HepG2 (cell line): ENCODE results near the gene IFNA2. TPM values are rescaled to one million over a fixed set of nuclear protein-coding genes. Genes with fewer than 3 reads are reported as not detected.
A peak's percentile ranks its signal among the peaks of the same experiment; 100 is the strongest.

ENCODE experiments used
- ADNP ChIP-seq: sonication (generic); formaldehyde crosslinking; IDR thresholded peaks from 2 replicates; pipeline ENCODE4 v1.4.0; 2020; ENCODE audit warnings: missing genetic modification reagents
- ASH2L ChIP-seq: fragments of 300-600, 200-600 bp; sonication (generic); IDR thresholded peaks from 2 replicates; pipeline ENCODE4 v1.7.0; 2017; ENCODE audit warnings: low read depth, mild to moderate bottlenecking, moderate library complexity, mixed read lengths, low read length; ENCODE audit not compliant: insufficient read length
- GTF2F1 ChIP-seq: fragments of 150-350 bp; IDR thresholded peaks from 2 replicates; pipeline ENCODE4 v1.6.1; 2014; ENCODE audit warnings: low read length
- GZF1 ChIP-seq: sonication (generic); formaldehyde crosslinking; IDR thresholded peaks from 2 replicates; pipeline ENCODE4 v1.5.1; 2020; ENCODE audit warnings: mild to moderate bottlenecking, missing genetic modification reagents
- HNRNPL ChIP-seq: fragments of 200-400 bp; formaldehyde crosslinking; IDR thresholded peaks from 2 replicates; pipeline ENCODE4 v1.6.1; 2017; ENCODE audit warnings: mild to moderate bottlenecking, low read depth, low read length
- MLLT10 ChIP-seq: sonication (generic); formaldehyde crosslinking; IDR thresholded peaks from 2 replicates; pipeline ENCODE4 v1.4.0; 2020; ENCODE audit warnings: missing genetic modification reagents
- NCOA1 ChIP-seq: sonication (generic); formaldehyde crosslinking; IDR thresholded peaks from 2 replicates; pipeline ENCODE4 v1.9.0; 2021; ENCODE audit warnings: missing genetic modification reagents
- PHF21A ChIP-seq: sonication (generic); formaldehyde crosslinking; IDR thresholded peaks from 2 replicates; pipeline ENCODE4 v1.5.0; 2020; ENCODE audit warnings: mild to moderate bottlenecking, missing genetic modification reagents
- SALL1 ChIP-seq: sonication (generic); formaldehyde crosslinking; IDR thresholded peaks from 2 replicates; pipeline ENCODE4 v1.8.0; 2022; ENCODE audit warnings: mild to moderate bottlenecking, missing genetic modification reagents
- SP140L ChIP-seq: sonication (generic); formaldehyde crosslinking; IDR thresholded peaks from 2 replicates; pipeline ENCODE4 v1.4.0; 2020; ENCODE audit warnings: missing genetic modification reagents, borderline replicate concordance
- U2AF1 ChIP-seq: fragments of 200-400 bp; formaldehyde crosslinking; optimal IDR thresholded peaks from 2 replicates; pipeline ENCODE3; 2017; ENCODE audit warnings: mild to moderate bottlenecking, low read depth, low read length
- YEATS2 ChIP-seq: sonication (generic); formaldehyde crosslinking; IDR thresholded peaks from 2 replicates; pipeline ENCODE4 v1.4.0; 2020; ENCODE audit warnings: missing genetic modification reagents, borderline replicate concordance
- ZBTB38 ChIP-seq: sonication (generic); formaldehyde crosslinking; IDR thresholded peaks from 2 replicates; pipeline ENCODE4 v1.5.1; 2020; ENCODE audit warnings: mild to moderate bottlenecking, missing genetic modification reagents
- ZNF333 ChIP-seq: sonication (generic); formaldehyde crosslinking; IDR thresholded peaks from 2 replicates; pipeline ENCODE4 v1.4.0; 2020; ENCODE audit warnings: mild to moderate bottlenecking, missing genetic modification reagents, borderline replicate concordance
- ZNF501 ChIP-seq: sonication (generic); formaldehyde crosslinking; IDR thresholded peaks from 2 replicates; pipeline ENCODE4 v1.5.1; 2020; ENCODE audit warnings: mild to moderate bottlenecking, moderate library complexity, missing genetic modification reagents
- ZNF772 ChIP-seq: sonication (generic); formaldehyde crosslinking; IDR thresholded peaks from 2 replicates; pipeline ENCODE4 v1.5.0; 2020; ENCODE audit warnings: mild to moderate bottlenecking, missing genetic modification reagents
- ZNF775 ChIP-seq: sonication (generic); formaldehyde crosslinking; IDR thresholded peaks from 2 replicates; pipeline ENCODE4 v1.4.0; 2020; ENCODE audit warnings: missing genetic modification reagents, mild to moderate bottlenecking, moderate library complexity, borderline replicate concordance
- polyA plus RNA-seq, 8 experiments: library from polyadenylated mRNA; depleted of rRNA in 3 of 8; stranded (reverse) in 7 of 8; unstranded in 1 of 8; fragments of >200 nt; fragmentation: Illumina TruSeq in 4 of 8; extraction: Trizol in 4 of 8; gene quantifications; 2 replicates each; pipeline versions ENCODE4 v1.2.1 to v1.2.3, GENCODE V29; 2011 to 2016; ENCODE audit warnings: low read depth in 4 of 8, missing spikeins in 1 of 8, mixed read lengths in 1 of 8; ENCODE audit not compliant: insufficient read depth in 1 of 8
- total RNA-seq, 5 experiments: library from RNA; depleted of rRNA; stranded (reverse); fragments of >200 nt; fragmentation: Illumina TruSeq; extraction: Trizol; gene quantifications; 2 replicates each; pipeline ENCODE4 v1.2.3, GENCODE V29; 2016; ENCODE audit warnings: low read depth in 1 of 5
- TF ChIP-seq, protein P1 (sequence below): sonication (generic); formaldehyde crosslinking; IDR thresholded peaks from 2 replicates; pipeline ENCODE4 v1.4.0; 2020; ENCODE audit warnings: missing genetic modification reagents
- TF ChIP-seq, protein P2 (sequence below): IDR thresholded peaks from 2 replicates; pipeline ENCODE4 v1.6.1; 2016; ENCODE audit warnings: missing compliant biosample characterization, missing genetic modification reagents, borderline replicate concordance
- TF ChIP-seq, protein P3 (sequence below): sonication (generic); formaldehyde crosslinking; IDR thresholded peaks from 2 replicates; pipeline ENCODE4 v1.8.0; 2022; ENCODE audit warnings: mild to moderate bottlenecking, missing genetic modification reagents, moderate library complexity
- TF ChIP-seq, protein P4 (sequence below), 2 experiments: sonication (generic) in 1 of 2; formaldehyde crosslinking in 1 of 2; IDR thresholded peaks; 2 replicates each; pipeline versions ENCODE4 v1.5.1 to v1.6.1; 2011 to 2020; ENCODE audit warnings: borderline replicate concordance in 1 of 2, low read depth in 1 of 2, low read length in 1 of 2, mild to moderate bottlenecking in 1 of 2, missing genetic modification reagents in 1 of 2, moderate library complexity in 1 of 2

The IFNA2 gene
- total and polyA plus RNA-seq, 2 of the 13 experiments (the other 11 are each of a cell fraction or from before 2014, with no cell fraction given), result not detected

DNA sequence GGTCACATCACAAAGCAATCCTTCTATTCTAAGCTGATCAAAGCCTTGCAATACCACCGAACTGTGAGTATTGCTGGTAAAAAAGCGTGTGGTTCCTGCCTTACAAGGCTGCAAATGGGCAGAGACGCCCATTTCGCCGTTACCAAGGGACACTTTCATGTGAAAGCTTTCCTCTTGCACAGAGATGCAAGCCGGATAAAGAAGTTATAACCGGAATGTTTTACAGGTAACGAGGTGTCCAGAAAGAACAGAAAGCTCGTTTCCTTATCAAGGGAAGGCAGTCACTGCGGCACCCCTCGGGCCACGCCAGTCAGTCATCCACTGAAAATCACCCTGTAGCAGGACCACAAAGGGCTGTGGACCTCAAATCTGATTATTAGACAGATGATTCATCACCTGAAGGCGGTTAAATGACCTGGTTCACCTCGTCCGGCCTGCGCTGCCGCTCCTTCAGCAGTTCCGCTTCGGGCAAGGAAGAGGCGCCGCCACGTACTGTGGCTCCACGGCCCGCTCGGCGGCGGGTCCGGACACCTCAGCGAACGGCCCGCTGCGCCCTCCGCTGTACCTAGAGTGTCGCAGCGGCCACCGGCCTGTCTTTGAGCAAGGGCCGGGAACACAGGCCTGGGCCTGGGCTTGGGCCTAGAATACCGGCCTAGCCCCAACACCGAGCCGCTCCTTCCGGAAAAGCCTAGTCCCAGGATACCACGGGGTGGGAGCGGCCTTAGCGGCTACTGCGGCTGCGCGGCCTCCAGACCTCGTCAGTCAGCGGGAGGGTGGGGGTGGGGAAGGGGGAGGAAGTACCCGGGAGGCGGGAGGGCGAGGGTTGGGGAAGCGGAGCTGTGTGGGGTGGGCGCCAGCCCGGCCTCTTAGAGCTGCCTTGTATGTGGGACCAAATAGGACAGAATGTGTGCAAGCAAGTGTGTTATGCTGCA, 50.2 kb downstream of the IFNA2 start, which contains the start of gene KLHL9 (continued):
- TF ChIP-seq SP140L (CRISPR knock-in tag), result peak; percentile 58; the same call in 1 of the 2 replicates
- peak; percentile 37 for TF ChIP-seq U2AF1
- TF ChIP-seq ZNF772, result peak; percentile 50; the same call in 1 of the 2 replicates
- no peak for TF ChIP-seq ADNP (CRISPR knock-in tag)
- TF ChIP-seq ZBTB38 (CRISPR knock-in tag), result 0 out of 2 replicates have a peak, but pooled peaks have one; percentile 33
- TF ChIP-seq MLLT10 (CRISPR knock-in tag), result no peak
- TF ChIP-seq PHF21A (CRISPR knock-in tag), result peak; percentile 33; the same call in 1 of the 2 replicates
- 0 out of 2 replicates have a peak, but pooled peaks have one; percentile 19 for TF ChIP-seq GTF2F1
- TF ChIP-seq, protein P1, sequence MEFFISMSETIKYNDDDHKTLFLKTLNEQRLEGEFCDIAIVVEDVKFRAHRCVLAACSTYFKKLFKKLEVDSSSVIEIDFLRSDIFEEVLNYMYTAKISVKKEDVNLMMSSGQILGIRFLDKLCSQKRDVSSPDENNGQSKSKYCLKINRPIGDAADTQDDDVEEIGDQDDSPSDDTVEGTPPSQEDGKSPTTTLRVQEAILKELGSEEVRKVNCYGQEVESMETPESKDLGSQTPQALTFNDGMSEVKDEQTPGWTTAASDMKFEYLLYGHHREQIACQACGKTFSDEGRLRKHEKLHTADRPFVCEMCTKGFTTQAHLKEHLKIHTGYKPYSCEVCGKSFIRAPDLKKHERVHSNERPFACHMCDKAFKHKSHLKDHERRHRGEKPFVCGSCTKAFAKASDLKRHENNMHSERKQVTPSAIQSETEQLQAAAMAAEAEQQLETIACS (CRISPR knock-in tag), result no peak
- no peak for TF ChIP-seq NCOA1 (CRISPR knock-in tag)
- peak; percentile 94 for TF ChIP-seq YEATS2 (CRISPR knock-in tag)
- TF ChIP-seq GZF1 (CRISPR knock-in tag), result 0 out of 2 replicates have a peak, but pooled peaks have one; percentile 28
- TF ChIP-seq, protein P2, sequence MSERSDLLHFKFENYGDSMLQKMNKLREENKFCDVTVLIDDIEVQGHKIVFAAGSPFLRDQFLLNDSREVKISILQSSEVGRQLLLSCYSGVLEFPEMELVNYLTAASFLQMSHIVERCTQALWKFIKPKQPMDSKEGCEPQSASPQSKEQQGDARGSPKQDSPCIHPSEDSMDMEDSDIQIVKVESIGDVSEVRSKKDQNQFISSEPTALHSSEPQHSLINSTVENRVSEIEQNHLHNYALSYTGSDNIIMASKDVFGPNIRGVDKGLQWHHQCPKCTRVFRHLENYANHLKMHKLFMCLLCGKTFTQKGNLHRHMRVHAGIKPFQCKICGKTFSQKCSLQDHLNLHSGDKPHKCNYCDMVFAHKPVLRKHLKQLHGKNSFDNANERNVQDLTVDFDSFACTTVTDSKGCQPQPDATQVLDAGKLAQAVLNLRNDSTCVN (CRISPR knock-in tag), result peak; percentile 40; the same call in 1 of the 2 replicates
- TF ChIP-seq ASH2L, result peak; percentile 91
- TF ChIP-seq ZNF333, result peak; percentile 63; the same call in 1 of the 2 replicates
- no peak for TF ChIP-seq ZNF775
- TF ChIP-seq, protein P3, sequence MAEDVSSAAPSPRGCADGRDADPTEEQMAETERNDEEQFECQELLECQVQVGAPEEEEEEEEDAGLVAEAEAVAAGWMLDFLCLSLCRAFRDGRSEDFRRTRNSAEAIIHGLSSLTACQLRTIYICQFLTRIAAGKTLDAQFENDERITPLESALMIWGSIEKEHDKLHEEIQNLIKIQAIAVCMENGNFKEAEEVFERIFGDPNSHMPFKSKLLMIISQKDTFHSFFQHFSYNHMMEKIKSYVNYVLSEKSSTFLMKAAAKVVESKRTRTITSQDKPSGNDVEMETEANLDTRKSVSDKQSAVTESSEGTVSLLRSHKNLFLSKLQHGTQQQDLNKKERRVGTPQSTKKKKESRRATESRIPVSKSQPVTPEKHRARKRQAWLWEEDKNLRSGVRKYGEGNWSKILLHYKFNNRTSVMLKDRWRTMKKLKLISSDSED, result no peak
- TF ChIP-seq, protein P4, sequence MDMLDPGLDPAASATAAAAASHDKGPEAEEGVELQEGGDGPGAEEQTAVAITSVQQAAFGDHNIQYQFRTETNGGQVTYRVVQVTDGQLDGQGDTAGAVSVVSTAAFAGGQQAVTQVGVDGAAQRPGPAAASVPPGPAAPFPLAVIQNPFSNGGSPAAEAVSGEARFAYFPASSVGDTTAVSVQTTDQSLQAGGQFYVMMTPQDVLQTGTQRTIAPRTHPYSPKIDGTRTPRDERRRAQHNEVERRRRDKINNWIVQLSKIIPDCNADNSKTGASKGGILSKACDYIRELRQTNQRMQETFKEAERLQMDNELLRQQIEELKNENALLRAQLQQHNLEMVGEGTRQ (IDR thresholded peaks at IDR 0.05; ENCODE audit: low read depth, low read length), result no peak
- TF ChIP-seq, protein P4 (CRISPR knock-in tag; IDR thresholded peaks at IDR 0.05; ENCODE audit: borderline replicate concordance), result no peak
- 0 out of 2 replicates have a peak, but pooled peaks have one; percentile 56 for TF ChIP-seq HNRNPL
- peak; percentile 79; the same call in 1 of the 2 replicates for TF ChIP-seq SALL1 (CRISPR knock-in tag)
- peak; percentile 70 for TF ChIP-seq ZNF501 (CRISPR knock-in tag)
